Superior temporal gyrus (tissue), 1 donor: ENCODE results near the gene CNTLN.
"Not testable (repeated sequence)": the region's sequence is repeated elsewhere in the genome, so short reads cannot be mapped to it uniquely, and the experiment has no call there.

Source experiments
- DNase-seq: peaks from one replicate; pipeline ENCODE4 v3.0.0-alpha.2; 2016; ENCODE audit errors: extremely low spot score

The CNTLN gene

DNA sequence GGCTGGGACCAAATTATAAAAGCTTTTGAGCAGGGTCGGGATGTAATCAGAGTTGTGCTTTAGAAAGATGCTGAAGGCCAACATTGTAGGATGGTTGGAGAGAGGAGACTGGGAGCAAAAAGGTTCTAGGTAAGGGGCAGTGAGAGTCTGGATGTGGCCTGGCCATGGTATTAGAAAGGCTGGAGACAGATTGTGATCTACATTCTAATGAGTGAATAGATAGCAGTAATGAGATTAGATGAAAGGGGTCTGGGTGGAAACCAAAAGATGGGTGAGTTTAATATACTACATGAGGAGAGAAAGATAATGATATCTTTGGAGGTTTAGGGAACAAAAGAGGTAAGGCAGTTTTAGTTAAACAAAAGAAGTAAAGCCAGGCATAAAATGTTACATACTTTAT, 355.3 kb downstream of the CNTLN start:
- DNase-seq = no peak

DNA sequence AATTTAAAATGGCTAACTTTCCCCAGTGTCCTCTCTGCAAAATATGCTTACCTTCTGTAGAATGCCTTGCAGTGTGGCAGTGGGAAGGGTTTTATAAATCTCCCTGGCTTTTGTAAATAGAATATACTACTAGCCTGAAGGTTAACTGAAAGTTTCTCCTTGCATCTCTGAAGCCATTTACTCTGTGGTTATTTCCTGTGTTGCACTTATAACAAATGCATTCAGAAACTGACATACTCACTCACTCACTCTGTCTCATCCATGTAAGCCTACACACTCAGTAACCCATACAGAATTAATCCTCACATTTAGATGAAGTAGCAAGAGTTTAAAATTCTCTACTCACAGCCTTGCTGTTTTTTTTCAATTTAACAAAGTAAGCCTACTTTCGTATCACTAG, 356.9 kb downstream of the CNTLN start:
- DNase-seq = no peak

DNA sequence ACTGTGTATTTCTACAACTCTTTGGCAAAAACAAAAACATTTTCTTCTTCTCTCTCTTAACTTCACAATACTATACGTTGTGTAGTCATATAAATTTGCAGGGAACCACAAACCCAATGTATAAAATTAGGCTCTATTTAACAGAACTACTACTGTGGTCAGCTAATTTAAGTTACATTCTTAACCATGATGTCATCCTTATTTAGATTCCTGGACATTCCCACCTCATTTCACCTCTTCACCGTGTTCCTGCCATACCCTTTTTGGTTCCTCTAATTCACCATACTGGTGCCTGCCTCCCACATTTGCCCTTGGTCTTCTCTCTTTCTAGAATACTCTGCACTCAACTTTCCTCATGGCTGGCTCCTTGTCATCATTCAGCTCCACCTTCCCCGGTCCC, 368.4 kb downstream of the CNTLN start:
- DNase-seq = no peak

DNA sequence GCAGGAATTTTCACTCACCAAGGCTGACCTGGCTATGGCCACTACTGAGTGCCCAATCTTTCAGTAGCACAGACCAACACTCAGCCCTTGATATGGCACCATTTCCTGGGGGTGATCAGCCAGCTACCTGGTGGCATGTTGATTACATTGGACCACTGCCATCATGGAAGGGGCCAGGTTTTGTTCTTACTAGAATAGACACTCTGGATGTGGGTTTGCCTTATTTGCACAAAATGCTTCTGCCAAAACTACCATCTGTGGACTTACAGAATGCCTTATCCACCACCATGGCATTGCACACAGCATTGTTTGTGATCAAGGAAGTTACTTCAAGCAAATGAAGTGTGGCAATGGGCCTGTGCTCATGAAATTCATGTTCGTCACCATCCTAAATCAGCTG, 374.3 kb downstream of the CNTLN start:
- DNase-seq = no peak

DNA sequence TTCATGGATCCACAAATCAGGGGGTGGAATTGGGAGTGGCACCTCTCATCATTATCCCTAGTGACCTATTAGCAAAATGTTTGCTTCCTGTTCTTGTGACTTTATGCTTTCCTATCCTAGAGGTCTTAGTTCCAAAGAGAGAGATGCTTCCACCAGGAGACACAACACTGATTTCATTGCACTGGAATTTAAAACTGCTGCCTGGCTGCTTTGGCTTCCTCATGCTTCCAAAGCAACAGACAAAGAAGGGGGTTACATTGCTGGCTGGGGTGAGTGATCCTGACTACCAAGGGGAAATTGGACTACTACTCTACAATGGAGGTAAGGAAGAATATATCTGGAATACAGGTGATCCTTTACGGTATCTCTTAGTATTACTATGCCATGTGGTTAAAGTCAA, 374.9 kb downstream of the CNTLN start:
- no peak for DNase-seq

DNA sequence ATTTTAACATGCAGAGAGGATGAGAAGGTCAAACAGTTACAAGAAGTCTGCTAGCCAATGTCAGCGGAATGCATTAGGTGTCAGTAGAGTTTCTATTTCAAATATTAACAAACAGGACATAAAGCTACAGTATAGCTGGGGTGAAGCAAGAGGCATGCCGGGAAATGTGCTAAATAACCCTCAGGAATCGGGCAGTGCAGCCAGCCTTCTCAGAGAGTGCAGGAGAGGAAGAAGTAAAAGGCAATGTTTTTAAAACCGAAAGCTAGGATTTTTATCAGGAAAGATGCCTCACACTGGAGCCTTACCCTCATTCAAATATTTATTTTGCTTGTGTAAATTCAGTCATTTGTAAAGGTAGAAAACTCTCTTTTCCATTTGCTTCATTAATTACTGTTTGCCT, 384.9 kb downstream of the CNTLN start:
- DNase-seq = no peak

DNA sequence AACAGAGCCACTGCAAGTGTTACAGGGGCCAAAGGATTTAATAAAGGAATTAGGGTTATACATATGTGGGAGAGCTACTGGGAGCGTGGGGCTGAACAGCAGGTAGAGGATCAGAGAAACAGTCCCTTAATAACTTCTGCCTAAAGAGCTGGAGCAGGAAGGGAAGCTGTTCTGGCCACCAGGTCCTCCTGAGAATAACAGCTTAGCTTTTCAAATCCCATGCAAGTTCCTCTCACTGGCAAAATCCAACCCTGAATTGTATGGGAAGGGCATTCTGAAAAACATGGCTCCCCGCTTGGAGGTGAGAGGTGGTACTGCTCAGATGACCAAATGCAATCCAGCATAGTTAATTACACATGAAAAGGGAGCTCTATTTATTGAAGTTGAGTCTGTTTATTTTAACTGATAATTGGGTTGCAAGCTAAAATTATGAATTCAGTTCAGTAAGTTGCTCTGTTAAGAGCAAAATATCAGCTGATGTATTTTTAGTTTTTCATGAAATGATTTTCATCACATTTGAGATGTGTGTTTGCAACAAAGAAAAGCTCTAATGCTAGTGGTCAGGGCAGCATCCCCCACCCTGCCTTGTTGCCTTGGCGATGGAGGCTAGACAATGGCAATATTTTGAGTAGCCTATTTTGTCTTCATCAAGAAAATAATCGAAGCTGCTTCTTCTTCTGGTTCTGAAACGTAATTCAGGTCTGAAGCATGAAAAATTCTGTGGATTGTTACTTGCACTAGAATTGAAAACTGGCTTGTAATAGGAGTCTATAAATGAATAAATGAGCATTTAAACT, 385.6 kb downstream of the CNTLN start:
- no peak for DNase-seq

DNA sequence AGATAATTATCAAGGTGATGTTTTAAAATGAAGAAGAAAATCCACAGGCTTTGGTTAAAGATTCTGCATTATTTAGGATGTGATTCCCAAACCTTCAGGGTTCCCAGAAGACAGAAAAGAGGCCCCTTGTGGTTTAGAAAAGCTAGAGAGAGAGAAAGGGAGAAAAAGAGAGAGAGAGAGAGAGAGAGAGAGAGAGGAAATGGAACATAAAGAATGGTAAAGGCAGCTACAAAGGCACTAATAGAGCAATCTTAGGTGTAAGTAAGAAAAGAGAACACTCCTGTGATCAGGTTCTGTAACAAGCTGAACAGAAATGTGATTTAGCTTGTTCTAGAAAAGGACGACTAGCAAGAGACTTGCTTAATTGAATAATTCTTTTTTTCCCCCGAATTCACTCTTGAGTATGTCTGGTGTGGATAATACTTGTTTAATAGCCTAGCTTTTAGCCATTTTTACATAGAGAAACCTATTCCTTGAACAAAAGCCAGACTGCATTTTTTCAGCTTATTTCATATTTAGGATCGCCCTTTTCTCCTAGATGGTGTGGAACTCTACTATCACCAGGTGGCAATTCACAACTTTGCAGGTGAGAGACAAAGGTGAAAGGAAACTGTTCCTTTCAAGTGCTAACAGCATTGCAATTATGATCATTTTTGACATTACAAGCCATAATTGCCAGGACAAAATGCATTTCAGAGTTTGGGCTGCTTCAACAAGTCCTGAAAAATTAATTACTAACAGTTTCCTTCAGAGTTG, 386.4 kb downstream of the CNTLN start:
- no peak for DNase-seq

DNA sequence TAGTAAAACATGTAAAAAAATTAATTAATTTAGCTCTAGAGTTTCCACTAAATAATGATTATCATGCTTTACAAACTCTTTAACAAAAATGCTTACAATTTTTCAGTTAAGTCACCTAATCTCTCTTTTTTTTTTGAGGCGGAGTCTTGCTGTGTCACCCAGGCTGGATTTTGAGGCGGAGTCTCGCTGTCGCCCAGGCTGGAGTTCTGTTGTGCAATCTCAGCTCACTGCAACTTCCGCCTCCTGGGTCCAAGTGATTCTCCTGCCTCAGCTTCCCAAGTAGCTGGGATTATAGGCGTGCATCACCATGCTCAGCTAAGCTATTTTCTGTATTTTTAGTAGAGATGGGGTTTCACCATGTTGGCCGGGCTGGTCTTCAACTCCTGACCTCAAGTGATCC, 391.9 kb downstream of the CNTLN start:
- DNase-seq = not testable (repeated sequence)

DNA sequence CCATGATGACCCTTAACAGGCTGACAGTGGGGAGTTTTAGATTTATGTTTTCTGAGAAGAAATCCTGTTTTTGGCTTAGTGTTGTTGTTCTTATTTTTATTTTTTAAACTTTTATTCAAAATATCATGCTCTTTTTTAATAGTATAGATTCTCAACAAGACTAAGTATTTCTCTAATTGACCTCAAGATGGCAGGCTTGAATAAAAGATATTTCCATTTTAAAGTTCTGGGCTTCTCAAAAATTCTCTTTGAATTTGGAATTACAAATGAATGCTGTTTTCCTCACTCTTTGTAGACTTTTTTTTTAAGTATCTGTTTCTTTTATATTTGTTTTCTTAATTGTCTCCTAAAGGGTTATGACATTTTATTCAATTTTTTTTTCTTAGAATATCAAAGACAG, 394.0 kb downstream of the CNTLN start:
- DNase-seq = peak; percentile 66

DNA sequence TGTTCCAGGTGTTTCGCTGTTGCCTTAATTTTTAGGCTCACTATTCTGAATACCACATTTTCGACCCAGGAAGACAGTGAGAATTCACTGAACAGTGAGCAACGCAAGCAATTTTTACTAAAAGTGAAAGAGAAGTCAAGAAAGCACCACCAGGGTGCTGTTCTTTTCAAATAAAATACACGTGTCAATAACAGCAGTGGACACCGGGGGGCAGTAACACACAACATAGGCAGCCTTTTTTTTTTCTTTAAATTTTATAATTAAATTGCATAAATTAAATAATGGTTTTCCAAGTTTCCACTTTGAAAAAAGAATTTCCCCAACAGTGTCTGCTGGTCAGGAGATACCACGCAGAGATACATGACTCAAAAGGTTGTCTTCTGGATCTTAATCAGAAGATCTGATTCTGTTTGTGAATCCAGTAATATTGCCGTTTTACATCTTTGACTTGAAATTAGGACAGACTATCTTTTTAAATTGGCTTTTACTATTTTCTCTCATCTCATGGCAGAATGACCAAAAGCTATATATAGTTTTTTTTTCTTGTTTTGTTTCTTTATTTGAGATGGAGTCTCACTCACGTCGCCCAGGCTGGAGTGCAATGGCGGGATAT, 396.9 kb downstream of the CNTLN start:
- peak; percentile 73 for DNase-seq

DNA sequence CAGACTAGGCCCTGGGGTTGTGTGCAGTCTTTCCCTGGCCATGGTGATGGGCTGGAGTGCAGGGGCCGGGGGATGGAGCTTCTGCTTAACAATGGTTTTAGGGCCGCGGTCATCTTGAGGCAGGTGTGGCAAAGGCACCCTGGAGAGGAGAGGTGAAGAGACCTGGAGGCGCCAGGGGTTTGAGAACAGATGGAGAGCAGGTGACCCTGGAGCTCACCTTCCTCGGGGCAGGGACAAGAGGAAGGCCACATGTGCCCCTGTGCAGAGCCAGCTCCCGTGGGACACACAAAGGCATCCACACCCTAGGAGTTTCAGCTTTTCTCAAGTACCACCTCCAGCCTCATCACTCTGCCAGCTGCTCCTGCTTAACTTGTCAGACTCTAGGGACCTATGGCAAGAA, 397.6 kb downstream of the CNTLN start:
- no peak for DNase-seq

DNA sequence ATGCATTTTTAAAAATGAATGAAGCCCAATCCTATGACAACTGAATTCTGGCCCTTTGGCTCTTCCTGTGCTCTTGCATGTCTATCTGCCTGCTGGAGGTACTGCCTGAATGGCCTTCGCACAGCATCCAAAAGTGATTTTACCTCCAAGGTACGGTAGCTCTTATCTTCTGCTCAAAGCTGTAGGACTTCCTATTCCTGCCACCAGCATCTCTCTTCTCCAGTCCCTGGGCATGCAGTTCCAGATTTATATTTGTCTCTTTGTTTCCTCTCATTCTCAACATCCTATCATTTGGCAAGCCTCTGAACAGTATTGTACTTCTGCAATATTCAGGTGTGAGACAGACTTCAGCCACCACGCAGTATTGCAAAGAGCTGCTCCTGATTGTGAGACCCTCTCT, 400.3 kb downstream of the CNTLN start:
- DNase-seq = no peak

DNA sequence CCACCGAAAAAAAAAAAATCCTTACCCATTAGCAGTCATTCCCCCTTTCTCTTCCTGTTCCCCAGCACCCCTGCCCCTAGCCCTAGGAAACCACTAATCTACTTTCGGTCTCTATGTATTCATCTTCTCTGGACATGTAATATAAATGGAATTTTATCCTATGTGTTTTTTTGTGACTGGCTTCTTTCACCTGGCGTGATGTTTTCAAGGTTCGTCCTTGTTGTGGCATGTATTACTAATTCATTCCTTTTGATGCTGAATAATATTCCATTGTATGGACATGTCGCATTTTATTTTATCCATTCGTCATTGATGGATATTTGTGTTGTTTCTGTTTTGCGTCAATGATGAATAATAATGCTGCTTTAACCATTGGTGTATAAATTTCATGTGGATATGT, 401.2 kb downstream of the CNTLN start:
- no peak for DNase-seq

DNA sequence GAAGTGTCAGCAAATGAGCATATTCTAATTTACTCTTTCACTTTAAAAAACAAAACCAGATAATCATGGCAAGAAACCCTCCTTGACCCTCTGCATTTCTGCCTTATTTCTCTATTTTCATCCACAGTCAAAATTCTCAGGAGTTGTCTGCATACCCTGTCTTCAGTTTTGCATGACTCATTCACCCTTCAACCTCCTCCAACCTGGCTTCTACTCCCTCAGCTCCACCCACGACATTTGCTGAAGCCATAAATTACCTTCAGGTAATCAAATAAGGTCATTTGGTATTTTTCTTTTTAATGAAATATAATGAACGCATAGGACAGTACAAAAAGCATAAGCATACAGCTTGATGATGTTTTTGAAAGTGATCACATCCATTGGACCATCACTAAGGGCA, 416.2 kb downstream of the CNTLN start:
- DNase-seq = no peak
